Muscle of leg (tissue), 11 donors: Measurements from ENCODE around the gene COG3. TPM values are rescaled to one million over a fixed set of nuclear protein-coding genes. Genes with fewer than 3 reads are reported as not detected.

ENCODE experiments used
- DNase-seq: peaks from one replicate; pipeline ENCODE4 v3.0.0; 2013
- H3K27ac ChIP-seq: one replicate; pipeline ENCODE4 v1.5.1; 2013; ENCODE audit warnings: mild to moderate bottlenecking, low read length, control low read depth
- H3K27me3 ChIP-seq: one replicate; pipeline ENCODE4 v1.6.1; 2013; ENCODE audit warnings: low read length; ENCODE audit not compliant: control insufficient read depth, insufficient read depth
- H3K36me3 ChIP-seq: one replicate; pipeline ENCODE4 v1.6.1; 2013; ENCODE audit warnings: low read length; ENCODE audit not compliant: control insufficient read depth, insufficient read depth
- H3K4me1 ChIP-seq: one replicate; pipeline ENCODE4 v1.6.1; 2013; ENCODE audit warnings: low read length; ENCODE audit not compliant: control insufficient read depth, insufficient read depth
- H3K4me3 ChIP-seq: one replicate; pipeline ENCODE4 v1.5.1; 2013; ENCODE audit warnings: low read length, control low read depth
- H3K9me3 ChIP-seq: replicated peaks from 2 replicates; pipeline ENCODE4 v1.6.1; 2013; ENCODE audit warnings: low read depth, low read length; ENCODE audit not compliant: control insufficient read depth
- WGBS: methylation state at CpG from one replicate; pipeline ENCODE4 v1.1.5; 2013; ENCODE audit warnings: missing lambda C conversion rate; ENCODE audit not compliant: insufficient coverage; 5-methylcytosine and 5-hydroxymethylcytosine counted together
- polyA plus RNA-seq, 8 donors: library from polyadenylated mRNA; unstranded; fragments of 120-200 nt; gene quantifications; one replicate each; pipeline versions ENCODE4 v1.2.1 to v1.2.3, GENCODE V29; 2013; ENCODE audit warnings: inconsistent platforms in 1 of 8, low replicate concordance in 1 of 8; ENCODE audit not compliant: insufficient read length in 8 of 8, insufficient read depth in 1 of 8
- total RNA-seq: library from RNA; stranded (reverse); fragments of 120-200 nt; gene quantifications from one replicate; pipeline ENCODE4 v1.2.4, GENCODE V29; 2013

COG3 gene
- total and polyA plus RNA-seq, 9 donors = 17.6 to 27.4 (median 20.4) TPM

- WGBS = no CpG with 5 or more reads among the region's 4 CpGs
- no peak for DNase-seq
- Histone ChIP-seq H3K4me1 (no peaks in the 10 kb centered on the region), H3K27ac (no peak overlapping the region), H3K27me3 (no peaks in the 10 kb centered on the region), H3K9me3 (no peaks in the 10 kb centered on the region), H3K36me3 (peaks cover 37% of the 10 kb centered on the region), H3K4me3 (no peak overlapping the region)
These were observed 35.9 kb downstream of the COG3 start for GRCh38 chr13:45500492-45501174.

GRCh38 chr13:45501175-45501526 lies 36.4 kb downstream of the COG3 start:
- Histone ChIP-seq H3K4me3 (no peak overlapping the region), H3K9me3 (no peaks in the 10 kb centered on the region), H3K4me1 (no peaks in the 10 kb centered on the region), H3K36me3 (peaks cover 40% of the 10 kb centered on the region), H3K27ac (no peak overlapping the region), H3K27me3 (no peaks in the 10 kb centered on the region)
- no CpG with 5 or more reads among the region's 1 CpG for WGBS
- no peak for DNase-seq

- H3K27ac ChIP-seq = no peak overlapping the region
- H3K36me3 ChIP-seq = peaks cover 42% of the 10 kb centered on the region
- no peaks in the 10 kb centered on the region for H3K27me3 ChIP-seq
- no peaks in the 10 kb centered on the region for H3K9me3 ChIP-seq
- no peak overlapping the region for H3K4me3 ChIP-seq
- H3K4me1 ChIP-seq = no peaks in the 10 kb centered on the region
- DNase-seq = no peak
These were observed 38.9 kb downstream of the COG3 start for GRCh38 chr13:45503658-45504057.

DNA sequence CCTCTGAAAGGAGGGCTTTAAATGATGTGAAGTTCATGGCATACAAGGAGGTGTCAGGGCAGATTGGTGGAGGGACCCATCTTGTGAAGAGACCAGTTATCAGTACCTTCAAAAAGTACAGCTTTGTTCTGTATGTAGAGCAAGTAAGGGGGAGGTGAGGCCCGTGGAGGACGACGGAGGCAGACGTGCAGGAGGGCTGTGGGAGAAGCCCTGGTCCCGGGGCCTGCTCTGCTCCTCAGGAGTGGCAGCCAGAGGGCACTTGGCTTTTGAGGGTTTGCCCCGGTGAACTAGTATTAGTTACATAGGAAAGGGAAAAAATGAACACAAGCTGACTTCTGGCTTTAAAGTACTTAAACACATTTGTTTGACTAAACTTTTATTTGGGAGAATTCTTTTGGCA lies 42.1 kb downstream of the COG3 start:
- Histone ChIP-seq H3K9me3 (no peaks in the 10 kb centered on the region), H3K27me3 (no peaks in the 10 kb centered on the region), H3K4me3 (no peak overlapping the region), H3K4me1 (no peaks in the 10 kb centered on the region), H3K36me3 (peaks cover 37% of the 10 kb centered on the region), H3K27ac (no peak overlapping the region)
- DNase-seq = no peak
- WGBS = 73% methylated on average over 5 of the region's 6 CpGs

GRCh38 chr13:45508776-45509175 lies 44.0 kb downstream of the COG3 start:
- H3K4me3 ChIP-seq = no peak overlapping the region
- WGBS = 100% methylated on average over 4 of the region's 7 CpGs
- no peak for DNase-seq
- H3K36me3 ChIP-seq = peaks cover 38% of the 10 kb centered on the region
- H3K4me1 ChIP-seq = no peaks in the 10 kb centered on the region
- no peaks in the 10 kb centered on the region for H3K27me3 ChIP-seq
- no peaks in the 10 kb centered on the region for H3K9me3 ChIP-seq
- no peak overlapping the region for H3K27ac ChIP-seq

DNA sequence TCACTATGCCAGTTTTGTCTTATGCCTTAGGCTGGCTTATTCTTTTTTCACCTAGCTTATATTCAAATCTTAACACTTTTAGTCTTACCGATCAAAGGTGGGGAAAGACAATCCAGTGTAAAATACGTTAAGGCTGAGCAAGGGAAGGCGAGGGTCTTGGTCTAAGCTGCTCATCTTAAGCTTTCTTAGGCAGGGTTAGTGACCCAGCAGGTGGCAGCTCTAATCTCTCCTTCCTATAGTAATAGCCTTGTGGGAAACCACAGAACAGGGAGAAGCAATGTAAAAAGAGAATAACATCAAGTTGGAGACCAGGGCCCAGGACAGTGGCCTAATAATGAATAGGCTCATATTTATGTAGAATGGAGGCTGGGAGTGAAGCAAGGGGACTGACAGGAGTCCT lies 45.9 kb downstream of the COG3 start:
- H3K27me3 ChIP-seq = no peaks in the 10 kb centered on the region
- peaks cover 25% of the 10 kb centered on the region for H3K36me3 ChIP-seq
- H3K9me3 ChIP-seq = no peaks in the 10 kb centered on the region
- WGBS = no CpG with 5 or more reads among the region's 3 CpGs
- no peak overlapping the region for H3K4me3 ChIP-seq
- DNase-seq = no peak
- no peak overlapping the region for H3K27ac ChIP-seq
- no peaks in the 10 kb centered on the region for H3K4me1 ChIP-seq

DNA sequence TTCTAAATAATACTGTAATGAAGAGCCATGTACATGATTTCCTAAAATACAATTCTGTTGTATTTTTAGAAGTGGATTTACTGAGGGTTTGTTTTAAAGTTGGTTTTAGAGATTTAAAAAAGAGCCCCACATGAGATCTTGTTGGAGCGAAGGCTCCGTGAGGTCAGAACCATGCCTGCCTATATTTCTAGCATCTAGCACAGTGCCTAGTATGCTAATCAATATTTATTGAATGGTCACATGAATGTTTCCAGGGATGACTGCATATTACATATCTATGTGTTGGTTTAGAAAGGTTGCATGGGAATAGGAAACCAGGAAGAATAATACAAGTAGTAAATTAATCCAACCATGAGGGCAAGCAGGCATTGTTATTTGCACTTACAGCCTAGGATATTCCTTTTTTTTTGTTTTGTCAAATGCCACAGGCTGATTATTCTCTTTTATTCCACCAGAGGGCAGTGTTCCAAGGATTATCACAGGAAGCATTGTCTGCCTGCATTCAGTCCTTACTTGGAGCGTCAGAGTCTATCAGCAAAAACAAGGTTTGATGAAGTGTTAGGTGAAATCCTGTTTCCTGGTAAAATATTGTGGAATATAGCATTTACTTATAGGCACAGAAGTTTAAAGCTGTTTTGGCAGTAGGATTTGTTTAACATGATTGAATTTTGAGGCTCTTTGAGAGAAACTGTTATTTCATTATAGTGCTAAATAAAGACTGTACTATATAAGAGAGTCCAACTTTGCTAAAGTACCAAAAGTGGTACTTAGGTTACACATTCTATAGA lies 46.8 kb downstream of the COG3 start:
- no peaks in the 10 kb centered on the region for H3K27me3 ChIP-seq
- DNase-seq = peak; percentile 80
- peaks cover 22% of the 10 kb centered on the region for H3K36me3 ChIP-seq
- WGBS = no CpG with 5 or more reads among the region's 3 CpGs
- H3K9me3 ChIP-seq = no peaks in the 10 kb centered on the region
- no peaks in the 10 kb centered on the region for H3K4me1 ChIP-seq
- no peak overlapping the region for H3K4me3 ChIP-seq
- H3K27ac ChIP-seq = no peak overlapping the region

GRCh38 chr13:45512098-45512496 lies 47.4 kb downstream of the COG3 start:
- no peak overlapping the region for H3K27ac ChIP-seq

DNA sequence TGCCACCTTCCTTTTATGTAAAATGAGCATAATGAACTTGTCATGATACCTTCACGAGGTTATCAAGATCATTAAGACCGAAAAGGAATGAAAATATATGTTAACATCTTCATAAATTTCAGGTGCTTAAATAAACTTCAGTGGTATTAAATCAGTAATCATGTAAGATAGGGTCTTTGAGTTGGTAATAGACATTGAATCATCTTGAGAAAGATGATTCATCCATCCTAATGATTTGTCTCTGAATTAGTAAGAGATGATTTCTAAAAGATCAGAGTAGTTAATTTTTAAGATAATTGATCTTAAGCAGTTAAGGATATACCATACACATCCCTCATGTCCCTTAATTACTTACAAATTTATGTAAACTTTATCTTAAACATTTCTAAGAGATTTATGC lies 52.0 kb downstream of the COG3 start:
- Histone ChIP-seq H3K27me3 (no peaks in the 10 kb centered on the region), H3K27ac (no peak overlapping the region), H3K9me3 (no peaks in the 10 kb centered on the region), H3K4me1 (no peaks in the 10 kb centered on the region), H3K36me3 (peaks cover 31% of the 10 kb centered on the region), H3K4me3 (no peak overlapping the region)
- no peak for DNase-seq
- WGBS = no CpG with 5 or more reads among the region's 2 CpGs

More at GRCh38 chr13:45512098-45512496, 47.4 kb downstream of the COG3 start:
- H3K27me3 ChIP-seq = no peaks in the 10 kb centered on the region
- no peak for DNase-seq
- WGBS = no CpG with 5 or more reads among the region's 1 CpG
- H3K4me3 ChIP-seq = no peak overlapping the region
- peaks cover 18% of the 10 kb centered on the region for H3K36me3 ChIP-seq
- no peaks in the 10 kb centered on the region for H3K4me1 ChIP-seq
- no peaks in the 10 kb centered on the region for H3K9me3 ChIP-seq

DNA sequence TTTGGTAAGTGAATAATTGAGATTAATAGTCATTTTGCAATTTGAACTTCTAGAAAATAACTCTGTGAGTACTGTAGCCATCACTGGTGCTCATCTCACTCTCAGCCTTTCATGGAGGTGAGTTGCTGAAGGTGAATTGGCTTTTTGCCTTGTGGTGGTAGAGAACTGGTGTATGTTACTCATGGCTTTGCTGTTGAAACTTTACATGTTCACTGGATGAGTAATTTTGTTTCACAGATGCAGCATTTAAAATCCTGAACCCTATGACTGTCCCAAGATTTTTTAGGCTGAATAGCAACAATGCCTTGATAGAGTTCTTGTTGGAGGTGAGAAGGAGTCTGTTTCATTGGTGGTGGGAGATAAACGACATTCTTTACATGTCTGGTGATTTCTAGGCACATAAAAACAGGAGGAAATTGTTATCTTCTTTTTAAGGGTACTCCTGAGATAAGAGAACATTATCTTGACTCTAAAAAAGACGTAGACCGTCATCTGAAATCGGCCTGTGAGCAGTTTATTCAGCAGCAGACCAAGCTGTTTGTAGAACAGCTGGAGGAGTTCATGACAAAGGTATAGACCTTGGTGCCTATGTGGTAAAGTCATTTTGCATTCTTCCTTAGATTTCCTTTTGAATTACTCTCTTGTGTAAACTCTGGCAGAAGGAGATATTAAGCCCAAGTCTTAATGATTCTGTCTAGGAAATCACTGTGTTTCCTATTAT lies 53.9 kb downstream of the COG3 start:
- WGBS = no CpG with 5 or more reads among the region's 4 CpGs
- no peaks in the 10 kb centered on the region for H3K27me3 ChIP-seq
- no peak overlapping the region for H3K4me3 ChIP-seq
- no peaks in the 10 kb centered on the region for H3K9me3 ChIP-seq
- no peak overlapping the region for H3K27ac ChIP-seq
- no peaks in the 10 kb centered on the region for H3K4me1 ChIP-seq
- DNase-seq = peak; percentile 27
- H3K36me3 ChIP-seq = peaks cover 22% of the 10 kb centered on the region
